ENCODE results near the gene LRRC27. TPM values are rescaled to one million over a fixed set of nuclear protein-coding genes. Genes with fewer than 3 reads are reported as not detected.
A peak's percentile ranks its signal among the peaks of the same experiment; 100 is the strongest.

The LRRC27 gene
- total RNA-seq, 2 donors from 2014 or later: 11.4 to 22.9 TPM

GRCh38 chr10:132408823-132409666, 77.1 kb downstream of the LRRC27 start:
- peak; percentile 74 for DNase-seq (ENCODE audit: low spot score)
- Histone ChIP-seq H3K36me3 (no peaks in the 10 kb centered on the region), H3K9me3 (no peaks in the 10 kb centered on the region), H3K4me1 (replicated peaks) (peaks cover 62% of the 10 kb centered on the region), H3K4me3 (peak overlapping the region; percentile 1 to 7), H3K27me3 (replicated peaks; ENCODE audit: insufficient read depth) (no peaks in the 10 kb centered on the region), H3K27ac (peak overlapping the region; percentile 95 to 98)
- 68% methylated on average over 20 of the region's 27 CpGs for WGBS
- TF ChIP-seq CTCF (IDR thresholded peaks at IDR 0.05) (no peak), POLR2A (IDR thresholded peaks at IDR 0.05) (peak; percentile 19), POLR2AphosphoS5 (IDR thresholded peaks at IDR 0.05) (peak; percentile 27)
- intact Hi-C loops (cut with DNase I): no loop called here

- no peak overlapping the region for H3K4me3 ChIP-seq
- H3K27me3 ChIP-seq (replicated peaks; ENCODE audit: insufficient read depth): no peaks in the 10 kb centered on the region
- no peak for DNase-seq (ENCODE audit: low spot score)
- H3K4me1 ChIP-seq (replicated peaks): peaks cover 61% of the 10 kb centered on the region
- TF ChIP-seq POLR2AphosphoS5 (IDR thresholded peaks at IDR 0.05) (no peak), POLR2A (IDR thresholded peaks at IDR 0.05) (no peak), CTCF (IDR thresholded peaks at IDR 0.05) (no peak)
- intact Hi-C loops (cut with DNase I): no loop called here
- H3K27ac ChIP-seq: peak overlapping the region; percentile 95 to 98
- no peaks in the 10 kb centered on the region for H3K36me3 ChIP-seq
- 87% methylated on average over 4 of the region's 4 CpGs for WGBS
- H3K9me3 ChIP-seq: no peaks in the 10 kb centered on the region
Measured at GRCh38 chr10:132409667-132410028, 77.7 kb downstream of the LRRC27 start.

- no peak for DNase-seq (ENCODE audit: low spot score)
- no peak overlapping the region for H3K4me3 ChIP-seq
- 88% methylated on average over 26 of the region's 28 CpGs for WGBS
- H3K36me3 ChIP-seq: no peaks in the 10 kb centered on the region
- peak overlapping the region; percentile 95 to 98 for H3K27ac ChIP-seq
- intact Hi-C loops (cut with DNase I): no loop called here
- H3K27me3 ChIP-seq (replicated peaks; ENCODE audit: insufficient read depth): no peaks in the 10 kb centered on the region
- H3K9me3 ChIP-seq: no peaks in the 10 kb centered on the region
- TF ChIP-seq POLR2AphosphoS5 (IDR thresholded peaks at IDR 0.05) (no peak), CTCF (IDR thresholded peaks at IDR 0.05) (no peak), POLR2A (IDR thresholded peaks at IDR 0.05) (no peak)
- H3K4me1 ChIP-seq (replicated peaks): peaks cover 61% of the 10 kb centered on the region
Measured at GRCh38 chr10:132410056-132410778, 78.2 kb downstream of the LRRC27 start.

GRCh38 chr10:132410779-132411532, 79.0 kb downstream of the LRRC27 start:
- DNase-seq (ENCODE audit: low spot score): no peak
- no peaks in the 10 kb centered on the region for H3K27me3 ChIP-seq (replicated peaks; ENCODE audit: insufficient read depth)
- peak overlapping the region; percentile 95 to 98 for H3K27ac ChIP-seq
- no peaks in the 10 kb centered on the region for H3K9me3 ChIP-seq
- peaks cover 61% of the 10 kb centered on the region for H3K4me1 ChIP-seq (replicated peaks)
- TF ChIP-seq POLR2A (IDR thresholded peaks at IDR 0.05) (no peak), POLR2AphosphoS5 (IDR thresholded peaks at IDR 0.05) (no peak), CTCF (IDR thresholded peaks at IDR 0.05) (no peak)
- 78% methylated on average over 23 of the region's 28 CpGs for WGBS
- no peak overlapping the region for H3K4me3 ChIP-seq
- H3K36me3 ChIP-seq: no peaks in the 10 kb centered on the region
- intact Hi-C loops (cut with DNase I): no loop called here

Measured in prostate gland (tissue), 2 donors.